Right lobe of liver (tissue), 6 donors: ENCODE measurements around the gene USP17L10. TPM values are rescaled to one million over a fixed set of nuclear protein-coding genes. Genes with fewer than 3 reads are reported as not detected.
A peak's percentile ranks its signal among the peaks of the same experiment; 100 is the strongest.
"Not testable (repeated sequence)": the region's sequence is repeated elsewhere in the genome, so short reads cannot be mapped to it uniquely, and the experiment has no call there.

ENCODE experiments used
- ATAC-seq, 4 donors: fragments of 200-7000 bp; cut with Tn5 transposase; one replicate each; pipeline ENCODE4 v1.9.1; 2020; ENCODE audit warnings: mild to moderate bottlenecking in 4 of 4, moderate library complexity in 4 of 4
- DNase-seq, 3 donors: peaks; one replicate each; pipeline ENCODE4 v3.0.0-alpha.2; 2020
- H3K27ac ChIP-seq, 3 donors: fragments of 200-600 bp; one replicate each; pipeline ENCODE4 v1.8.0; 2022
- H3K27me3 ChIP-seq, 2 donors: fragments of 200-600 bp; one replicate each; pipeline ENCODE4 v1.8.0; 2022
- H3K36me3 ChIP-seq, 4 donors: fragments of 200-600 bp; sonication (generic) in 1 of 4; one replicate each; pipeline versions ENCODE4 v1.5.1 to v1.8.0; 2017 to 2022; ENCODE audit warnings: control low read depth in 1 of 4
- H3K4me1 ChIP-seq, 4 donors: fragments of 200-600 bp; sonication (generic) in 1 of 4; one replicate each; pipeline versions ENCODE4 v1.5.1 to v1.8.0; 2017 to 2022; ENCODE audit warnings: control low read depth in 1 of 4
- H3K4me3 ChIP-seq, 3 donors: fragments of 200-600 bp; one replicate each; pipeline ENCODE4 v1.8.0; 2022
- H3K9me3 ChIP-seq, 4 donors: fragments of 200-600 bp; sonication (generic) in 1 of 4; one replicate each; pipeline versions ENCODE4 v1.5.1 to v1.8.0; 2017 to 2022; ENCODE audit warnings: control low read depth in 1 of 4
- WGBS: methylation state at CpG from one replicate; pipeline ENCODE4 v1.1.6; 2018; ENCODE audit warnings: low coverage, low lambda C conversion rate; ENCODE audit not compliant: insufficient coverage; ENCODE audit errors: missing lambda C conversion rate; 5-methylcytosine and 5-hydroxymethylcytosine counted together
- intact Hi-C, 2 donors: fragments of 100-400 bp; cut with DNase I; formaldehyde crosslinking; loops; one replicate each; pipeline versions ENCODE4 v1.11.2 to v1.14.1; 2022
- long read RNA-seq: library from polyadenylated mRNA; unstranded; transcript quantifications from one replicate; pipeline ENCODE4 v2.0.0, GENCODE V29; 2019
- total RNA-seq, 6 experiments: library from RNA; depleted of rRNA in 2 of 6; stranded (reverse); fragments of >200 nt in 2 of 6; fragmentation: NEBNext Ultra II Directional in 3 of 6; extraction: Animal tissue kit (Norgen Biotek cat#: 25700) in 3 of 6; gene quantifications; one replicate each; pipeline versions ENCODE4 v1.1.0 to v1.2.4, GENCODE V29; 2016 to 2023
- donor health status: DM: no; HTN: yes; CAD: no.
- donor health status: DM: no; HTN: no; CAD: no.
- donor health status: DM: no; HTN: no; CAD: no.
- donor health status: DM: no; HTN: yes; CAD: no.
- donor health status: DM: no; HTN: yes; CAD: no.

USP17L10 gene, protein sequence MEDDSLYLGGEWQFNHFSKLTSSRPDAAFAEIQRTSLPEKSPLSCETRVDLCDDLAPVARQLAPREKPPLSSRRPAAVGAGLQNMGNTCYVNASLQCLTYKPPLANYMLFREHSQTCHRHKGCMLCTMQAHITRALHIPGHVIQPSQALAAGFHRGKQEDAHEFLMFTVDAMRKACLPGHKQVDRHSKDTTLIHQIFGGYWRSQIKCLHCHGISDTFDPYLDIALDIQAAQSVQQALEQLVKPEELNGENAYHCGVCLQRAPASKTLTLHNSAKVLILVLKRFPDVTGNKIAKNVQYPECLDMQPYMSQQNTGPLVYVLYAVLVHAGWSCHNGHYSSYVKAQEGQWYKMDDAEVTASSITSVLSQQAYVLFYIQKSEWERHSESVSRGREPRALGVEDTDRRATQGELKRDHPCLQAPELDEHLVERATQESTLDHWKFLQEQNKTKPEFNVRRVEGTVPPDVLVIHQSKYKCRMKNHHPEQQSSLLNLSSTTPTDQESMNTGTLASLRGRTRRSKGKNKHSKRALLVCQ
- not detected for total RNA-seq
- long read RNA-seq = 0 reads

DNA sequence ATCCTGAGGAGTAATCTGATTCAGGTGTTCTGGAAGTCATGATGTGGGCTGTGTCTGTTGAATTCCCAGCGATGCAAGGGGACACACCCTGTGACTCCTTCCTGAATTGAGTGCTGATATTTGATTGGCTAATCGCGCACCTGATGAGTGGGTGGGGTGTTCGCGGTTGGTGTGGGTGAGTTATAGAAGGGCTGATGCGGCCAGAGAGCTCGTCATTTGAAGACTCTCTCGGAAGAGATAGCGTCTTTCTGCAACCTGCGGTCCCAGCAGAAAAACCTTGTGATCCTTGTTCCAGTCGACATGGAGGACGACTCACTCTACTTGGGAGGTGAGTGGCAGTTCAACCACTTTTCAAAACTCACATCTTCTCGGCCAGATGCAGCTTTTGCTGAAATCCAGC lies at the start of gene USP17L10:
USP17L10 (plus strand) TSS at position 301 of the 400 bp plus-strand sequence; CDS start at position 301, 0 bp downstream.
- H3K4me1 ChIP-seq, H3K27me3 ChIP-seq, H3K9me3 ChIP-seq, ATAC-seq, intact Hi-C loops, H3K4me3 ChIP-seq, H3K27ac ChIP-seq, DNase-seq, H3K36me3 ChIP-seq: not testable (repeated sequence)
- no CpG with 5 or more reads among the region's 13 CpGs for WGBS

DNA sequence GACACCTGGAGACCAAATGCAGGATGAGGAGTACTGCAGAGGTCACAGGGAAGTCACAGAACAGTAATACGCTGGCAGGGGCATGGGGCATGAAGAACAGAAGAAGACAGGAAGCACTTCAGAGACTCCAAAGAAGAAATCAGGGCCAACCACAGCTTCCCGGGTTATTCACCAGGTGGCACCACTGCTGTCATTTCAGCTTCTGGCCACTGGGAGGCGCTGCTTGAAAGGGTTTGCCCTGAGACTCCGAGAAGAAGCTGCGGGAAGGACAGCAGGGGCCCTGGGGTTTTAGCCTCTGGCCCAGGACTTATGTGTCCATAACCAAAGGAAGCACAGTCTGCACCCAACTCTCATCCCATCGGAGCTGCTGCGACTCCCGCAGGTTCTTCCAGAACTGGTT lies 44.5 kb upstream of the USP17L10 start:
- H3K4me3 ChIP-seq, H3K27ac ChIP-seq, H3K27me3 ChIP-seq, ATAC-seq, H3K36me3 ChIP-seq, intact Hi-C loops, DNase-seq, H3K9me3 ChIP-seq, H3K4me1 ChIP-seq: not testable (repeated sequence)
- no CpG with 5 or more reads among the region's 8 CpGs for WGBS

GRCh38 chr4:9169791-9170459 lies 40.5 kb upstream of the USP17L10 start, which contains the start of gene FAM90A26:
FAM90A26 (plus strand) TSS chr4:9170409; CDS start chr4:9173173, 2,764 bp downstream.
- intact Hi-C loops, H3K4me1 ChIP-seq, H3K36me3 ChIP-seq, ATAC-seq, H3K27ac ChIP-seq, H3K9me3 ChIP-seq, H3K4me3 ChIP-seq, H3K27me3 ChIP-seq, DNase-seq: not testable (repeated sequence)
- no CpG with 5 or more reads among the region's 11 CpGs for WGBS

DNA sequence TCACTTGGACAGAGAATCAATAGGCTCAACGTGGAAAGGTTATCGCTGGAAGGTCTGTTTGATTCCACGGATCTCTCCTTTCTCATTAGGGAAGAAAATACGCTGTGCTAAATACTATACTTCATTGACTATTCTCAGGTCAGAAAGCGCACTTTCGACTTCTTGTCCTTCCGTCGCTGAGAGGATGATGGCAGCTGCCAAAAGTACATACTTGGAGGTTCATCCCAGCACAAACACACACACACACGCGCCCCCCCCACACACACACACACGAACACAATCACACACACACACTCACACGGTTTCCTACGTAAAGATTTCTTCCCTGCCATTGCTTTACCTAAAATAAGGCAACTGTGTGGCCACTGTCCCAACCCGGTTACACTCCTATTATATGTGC lies 4.2 kb downstream of the USP17L10 start:
- H3K4me1 ChIP-seq, H3K36me3 ChIP-seq, ATAC-seq, H3K27ac ChIP-seq, H3K27me3 ChIP-seq, H3K4me3 ChIP-seq, intact Hi-C loops, H3K9me3 ChIP-seq: not testable (repeated sequence)
- peak in 2 of 3 donors; percentile 7 to 17 for DNase-seq
- 64% methylated on average over 13 of the region's 14 CpGs for WGBS

- H3K27me3 ChIP-seq, H3K4me1 ChIP-seq, intact Hi-C loops, H3K36me3 ChIP-seq, DNase-seq, H3K9me3 ChIP-seq, H3K4me3 ChIP-seq, ATAC-seq, H3K27ac ChIP-seq: not testable (repeated sequence)
- WGBS = no CpG with 5 or more reads among the region's 14 CpGs
Measured at GRCh38 chr4:9215105-9215504, 4.6 kb downstream of the USP17L10 start, which contains the start of gene USP17L11. USP17L11 (plus strand) TSS chr4:9215405; CDS start chr4:9215405, 0 bp downstream.

DNA sequence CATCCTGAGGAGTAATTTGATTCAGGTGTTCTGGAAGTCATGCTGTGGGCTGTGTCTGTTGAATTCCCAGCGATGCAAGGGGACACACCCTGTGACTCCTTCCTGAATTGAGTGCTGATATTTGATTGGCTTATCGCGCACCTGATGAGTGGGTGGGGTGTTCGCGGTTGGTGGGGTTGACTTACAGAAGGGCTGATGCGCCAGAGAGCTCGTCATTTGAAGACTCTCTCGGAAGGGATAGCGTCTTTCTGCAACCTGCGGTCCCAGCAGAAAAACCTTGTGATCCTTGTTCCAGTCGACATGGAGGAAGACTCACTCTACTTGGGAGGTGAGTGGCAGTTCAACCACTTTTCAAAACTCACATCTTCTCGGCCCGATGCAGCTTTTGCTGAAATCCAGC lies 9.4 kb downstream of the USP17L10 start, which contains the start of gene USP17L12:
USP17L12 (plus strand) TSS at position 301 of the 400 bp plus-strand sequence; CDS start at position 301, 0 bp downstream.
- ATAC-seq, H3K9me3 ChIP-seq, H3K4me3 ChIP-seq, H3K4me1 ChIP-seq, H3K36me3 ChIP-seq, DNase-seq, intact Hi-C loops, H3K27me3 ChIP-seq, H3K27ac ChIP-seq: not testable (repeated sequence)
- WGBS = no CpG with 5 or more reads among the region's 13 CpGs

GRCh38 chr4:9224596-9224995 lies 14.1 kb downstream of the USP17L10 start, which contains the start of gene USP17L13:
USP17L13 (plus strand) TSS chr4:9224896; CDS start chr4:9224896, 0 bp downstream.
- DNase-seq, H3K27me3 ChIP-seq, intact Hi-C loops, ATAC-seq, H3K36me3 ChIP-seq, H3K27ac ChIP-seq, H3K4me3 ChIP-seq, H3K9me3 ChIP-seq, H3K4me1 ChIP-seq: not testable (repeated sequence)
- no CpG with 5 or more reads among the region's 14 CpGs for WGBS

DNA sequence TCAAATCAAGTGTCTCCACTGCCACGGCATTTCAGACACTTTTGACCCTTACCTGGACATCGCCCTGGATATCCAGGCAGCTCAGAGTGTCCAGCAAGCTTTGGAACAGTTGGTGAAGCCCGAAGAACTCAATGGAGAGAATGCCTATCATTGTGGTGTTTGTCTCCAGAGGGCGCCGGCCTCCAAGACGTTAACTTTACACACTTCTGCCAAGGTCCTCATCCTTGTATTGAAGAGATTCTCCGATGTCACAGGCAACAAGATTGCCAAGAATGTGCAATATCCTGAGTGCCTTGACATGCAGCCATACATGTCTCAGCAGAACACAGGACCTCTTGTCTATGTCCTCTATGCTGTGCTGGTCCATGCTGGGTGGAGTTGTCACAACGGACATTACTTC lies 19.8 kb downstream of the USP17L10 start:
- H3K4me1 ChIP-seq, H3K27me3 ChIP-seq, H3K27ac ChIP-seq, intact Hi-C loops, H3K9me3 ChIP-seq, H3K36me3 ChIP-seq, ATAC-seq, H3K4me3 ChIP-seq: not testable (repeated sequence)
- 70% methylated on average over 5 of the region's 8 CpGs for WGBS
- DNase-seq = peak; percentile 7 to 16 (median 12)

GRCh38 chr4:9234085-9234484 lies 23.6 kb downstream of the USP17L10 start, which contains the start of gene USP17L15:
USP17L15 (plus strand) TSS chr4:9234385; CDS start chr4:9234385, 0 bp downstream.
- H3K36me3 ChIP-seq, H3K27ac ChIP-seq, H3K9me3 ChIP-seq, H3K4me1 ChIP-seq, intact Hi-C loops, ATAC-seq, DNase-seq, H3K27me3 ChIP-seq, H3K4me3 ChIP-seq: not testable (repeated sequence)
- no CpG with 5 or more reads among the region's 15 CpGs for WGBS

DNA sequence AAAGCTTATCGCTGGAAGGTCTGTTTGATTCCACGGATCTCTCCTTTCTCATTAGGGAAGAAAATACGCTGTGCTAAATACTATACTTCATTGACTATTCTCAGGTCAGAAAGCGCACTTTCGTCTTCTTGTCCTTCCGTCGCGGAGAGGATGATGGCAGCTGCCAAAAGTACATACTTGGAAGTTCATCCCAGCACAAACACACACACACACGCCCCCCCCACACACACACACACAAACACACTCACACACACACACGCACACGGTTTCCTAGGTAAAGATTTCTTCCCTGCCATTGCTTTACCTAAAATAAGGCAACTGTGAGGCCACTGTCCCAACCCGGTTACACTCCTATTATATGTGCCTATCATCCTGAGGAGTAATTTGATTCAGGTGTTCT lies 28.0 kb downstream of the USP17L10 start:
- H3K36me3 ChIP-seq, H3K4me3 ChIP-seq, intact Hi-C loops, H3K9me3 ChIP-seq, H3K27me3 ChIP-seq, H3K4me1 ChIP-seq, H3K27ac ChIP-seq, ATAC-seq: not testable (repeated sequence)
- DNase-seq = peak in 2 of 3 donors; percentile 24 to 36
- WGBS = 60% methylated on average over 5 of the region's 12 CpGs

DNA sequence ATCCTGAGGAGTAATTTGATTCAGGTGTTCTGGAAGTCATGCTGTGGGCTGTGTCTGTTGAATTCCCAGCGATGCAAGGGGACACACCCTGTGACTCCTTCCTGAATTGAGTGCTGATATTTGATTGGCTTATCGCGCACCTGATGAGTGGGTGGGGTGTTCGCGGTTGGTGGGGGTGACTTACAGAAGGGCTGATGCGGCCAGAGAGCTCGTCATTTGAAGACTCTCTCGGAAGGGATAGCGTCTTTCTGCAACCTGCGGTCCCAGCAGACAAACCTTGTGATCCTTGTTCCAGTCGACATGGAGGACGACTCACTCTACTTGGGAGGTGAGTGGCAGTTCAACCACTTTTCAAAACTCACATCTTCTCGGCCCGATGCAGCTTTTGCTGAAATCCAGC lies 33.1 kb downstream of the USP17L10 start, which contains the start of gene USP17L17:
USP17L17 (plus strand) TSS at position 301 of the 400 bp plus-strand sequence; CDS start at position 301, 0 bp downstream.
- H3K36me3 ChIP-seq, H3K9me3 ChIP-seq, H3K4me1 ChIP-seq, H3K4me3 ChIP-seq, H3K27ac ChIP-seq, H3K27me3 ChIP-seq, DNase-seq, ATAC-seq, intact Hi-C loops: not testable (repeated sequence)
- WGBS = 77% methylated on average over 13 of the region's 14 CpGs
